Endothelial cell of umbilical vein (primary cell): Measurements from ENCODE around the gene TMEM181.

Experiments used
- CTCF ChIP-seq, 2 donors: IDR thresholded peaks; 1 replicate in 1 of 2; 2 replicates in 1 of 2; pipeline ENCODE4 v1.5.1; 2011; ENCODE audit warnings: low read length in 2 of 2, mild to moderate bottlenecking in 2 of 2, moderate library complexity in 2 of 2, control low read depth in 1 of 2, inconsistent platforms in 1 of 2, low read depth in 1 of 2; ENCODE audit not compliant: insufficient read depth in 1 of 2; ENCODE audit errors: extremely low read depth in 1 of 2
- POLR2AphosphoS5 ChIP-seq: IDR thresholded peaks from 2 replicates; pipeline ENCODE4 v1.6.1; 2012; ENCODE audit warnings: low read depth, mild to moderate bottlenecking, control low read depth, low read length, moderate library complexity; ENCODE audit not compliant: insufficient read depth

- TF ChIP-seq CTCF (IDR thresholded peaks at IDR 0.05; ENCODE audit: extremely low read depth in 1 of 2, insufficient read depth in 1 of 2, low read depth in 1 of 2, low read length in 2 of 2) (no peak), POLR2AphosphoS5 (no peak)
Measured at GRCh38 chr6:158564243-158565121, 4.6 kb downstream of the TMEM181 start.
